Measurements from ENCODE around the gene PRKCE.

DNA sequence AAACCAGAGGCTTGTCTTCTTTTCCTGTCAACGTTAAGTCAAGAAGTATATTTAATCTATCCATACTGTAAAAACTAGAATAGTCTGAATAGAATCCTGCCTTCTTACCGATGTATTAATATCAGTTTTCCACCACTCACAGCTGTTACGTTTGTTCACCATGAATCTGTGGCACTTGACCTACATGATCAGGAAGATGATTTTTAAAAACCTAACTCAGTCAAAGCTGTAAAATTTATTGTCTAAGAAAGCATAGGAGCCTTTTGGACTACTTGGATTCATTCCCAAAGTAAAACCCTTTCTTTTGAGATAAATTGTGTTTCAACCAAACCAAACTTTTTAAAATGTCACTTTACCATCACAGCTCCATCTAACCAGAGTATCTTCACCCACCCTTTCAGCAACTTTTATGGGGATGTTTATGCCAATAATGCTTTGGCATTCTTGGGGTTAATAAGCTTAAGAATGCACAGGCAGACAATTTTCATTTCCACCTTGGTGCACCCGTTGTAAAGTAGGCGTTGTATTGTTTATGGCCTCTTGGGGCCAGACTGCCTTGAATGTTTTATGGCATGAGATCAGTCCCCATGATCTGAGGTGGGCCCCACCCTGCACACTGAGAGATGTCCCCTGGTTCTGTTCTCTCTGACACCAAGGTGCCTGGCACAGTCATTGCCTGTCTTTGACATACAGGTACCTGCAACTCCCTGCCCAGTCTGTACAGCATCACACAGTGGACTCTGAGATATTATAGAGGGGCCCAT, 469.5 kb downstream of the PRKCE start:
- TF ChIP-seq, protein P1, sequence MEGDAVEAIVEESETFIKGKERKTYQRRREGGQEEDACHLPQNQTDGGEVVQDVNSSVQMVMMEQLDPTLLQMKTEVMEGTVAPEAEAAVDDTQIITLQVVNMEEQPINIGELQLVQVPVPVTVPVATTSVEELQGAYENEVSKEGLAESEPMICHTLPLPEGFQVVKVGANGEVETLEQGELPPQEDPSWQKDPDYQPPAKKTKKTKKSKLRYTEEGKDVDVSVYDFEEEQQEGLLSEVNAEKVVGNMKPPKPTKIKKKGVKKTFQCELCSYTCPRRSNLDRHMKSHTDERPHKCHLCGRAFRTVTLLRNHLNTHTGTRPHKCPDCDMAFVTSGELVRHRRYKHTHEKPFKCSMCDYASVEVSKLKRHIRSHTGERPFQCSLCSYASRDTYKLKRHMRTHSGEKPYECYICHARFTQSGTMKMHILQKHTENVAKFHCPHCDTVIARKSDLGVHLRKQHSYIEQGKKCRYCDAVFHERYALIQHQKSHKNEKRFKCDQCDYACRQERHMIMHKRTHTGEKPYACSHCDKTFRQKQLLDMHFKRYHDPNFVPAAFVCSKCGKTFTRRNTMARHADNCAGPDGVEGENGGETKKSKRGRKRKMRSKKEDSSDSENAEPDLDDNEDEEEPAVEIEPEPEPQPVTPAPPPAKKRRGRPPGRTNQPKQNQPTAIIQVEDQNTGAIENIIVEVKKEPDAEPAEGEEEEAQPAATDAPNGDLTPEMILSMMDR (IDR thresholded peaks at IDR 0.05): no peak
- TF ChIP-seq TCF7L2 (IDR thresholded peaks at IDR 0.05; ENCODE audit: low read depth, low read length) (no peak), POLR2AphosphoS5 (IDR thresholded peaks at IDR 0.05; ENCODE audit: low read depth, low read length) (no peak)
